ENCODE data around the gene CFL1. TPM values are rescaled to one million over a fixed set of nuclear protein-coding genes. Genes with fewer than 3 reads are reported as not detected.

Gene CFL1
- total RNA-seq, 4 donors from 2014 or later = 227 to 514 (median 399) TPM

DNA sequence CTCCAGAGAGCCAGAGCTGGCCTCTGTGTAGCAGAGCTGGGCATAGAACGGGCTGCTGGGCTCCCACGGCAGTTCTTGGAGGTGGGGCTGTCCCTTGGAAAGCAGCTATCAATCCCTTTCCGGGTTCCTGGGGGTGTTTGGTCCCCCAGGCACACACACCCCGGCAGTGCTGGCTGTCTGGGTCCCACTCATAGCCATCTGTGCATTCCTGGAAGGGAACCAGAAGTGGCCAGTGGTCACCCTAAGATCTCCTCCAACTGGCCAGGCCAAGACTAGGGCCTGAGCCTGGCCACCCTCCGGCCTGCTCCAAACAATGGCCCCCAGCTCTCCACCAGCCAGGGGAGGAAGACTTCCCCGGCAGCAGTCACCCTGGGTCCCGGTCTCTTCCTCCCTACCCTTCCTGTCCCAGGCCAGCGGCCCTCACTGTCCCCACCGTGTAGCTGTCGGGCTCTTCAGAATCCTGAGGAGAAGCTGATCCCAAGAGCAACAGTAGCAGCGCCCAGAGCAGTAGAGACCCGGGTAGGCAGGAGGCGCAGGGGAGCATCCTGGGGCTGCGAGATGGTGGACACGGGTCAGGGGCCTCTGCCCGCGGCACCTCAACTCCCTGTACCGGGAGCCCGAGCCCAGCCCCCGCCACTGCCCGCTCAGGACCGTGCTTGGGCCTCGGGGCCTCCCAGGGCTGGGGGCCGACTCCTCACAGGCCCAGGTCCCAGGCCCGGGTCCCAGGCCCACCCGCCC is 14.0 kb upstream of the CFL1 start:
- Histone ChIP-seq H3K36me3 (no peaks in the 10 kb centered on the region), H3K27ac (peak overlapping the region; percentile 84 to 96), H3K9me3 (no peaks in the 10 kb centered on the region), H3K4me1 (peaks cover 0 to 8% of the 10 kb centered on the region in 2 donors), H3K27me3 (no peaks in the 10 kb centered on the region), H3K4me3 (peak overlapping the region; percentile 46 to 73)
- intact Hi-C loops (cut with DNase I; ENCODE audit: low total_unique reads) = no loop called here
- peak in 1 of 2 donors; percentile 48 for DNase-seq
- TF ChIP-seq, protein P1, sequence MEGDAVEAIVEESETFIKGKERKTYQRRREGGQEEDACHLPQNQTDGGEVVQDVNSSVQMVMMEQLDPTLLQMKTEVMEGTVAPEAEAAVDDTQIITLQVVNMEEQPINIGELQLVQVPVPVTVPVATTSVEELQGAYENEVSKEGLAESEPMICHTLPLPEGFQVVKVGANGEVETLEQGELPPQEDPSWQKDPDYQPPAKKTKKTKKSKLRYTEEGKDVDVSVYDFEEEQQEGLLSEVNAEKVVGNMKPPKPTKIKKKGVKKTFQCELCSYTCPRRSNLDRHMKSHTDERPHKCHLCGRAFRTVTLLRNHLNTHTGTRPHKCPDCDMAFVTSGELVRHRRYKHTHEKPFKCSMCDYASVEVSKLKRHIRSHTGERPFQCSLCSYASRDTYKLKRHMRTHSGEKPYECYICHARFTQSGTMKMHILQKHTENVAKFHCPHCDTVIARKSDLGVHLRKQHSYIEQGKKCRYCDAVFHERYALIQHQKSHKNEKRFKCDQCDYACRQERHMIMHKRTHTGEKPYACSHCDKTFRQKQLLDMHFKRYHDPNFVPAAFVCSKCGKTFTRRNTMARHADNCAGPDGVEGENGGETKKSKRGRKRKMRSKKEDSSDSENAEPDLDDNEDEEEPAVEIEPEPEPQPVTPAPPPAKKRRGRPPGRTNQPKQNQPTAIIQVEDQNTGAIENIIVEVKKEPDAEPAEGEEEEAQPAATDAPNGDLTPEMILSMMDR (IDR thresholded peaks at IDR 0.05) = no peak
- no peak for TF ChIP-seq POLR2A (IDR thresholded peaks at IDR 0.05)

DNA sequence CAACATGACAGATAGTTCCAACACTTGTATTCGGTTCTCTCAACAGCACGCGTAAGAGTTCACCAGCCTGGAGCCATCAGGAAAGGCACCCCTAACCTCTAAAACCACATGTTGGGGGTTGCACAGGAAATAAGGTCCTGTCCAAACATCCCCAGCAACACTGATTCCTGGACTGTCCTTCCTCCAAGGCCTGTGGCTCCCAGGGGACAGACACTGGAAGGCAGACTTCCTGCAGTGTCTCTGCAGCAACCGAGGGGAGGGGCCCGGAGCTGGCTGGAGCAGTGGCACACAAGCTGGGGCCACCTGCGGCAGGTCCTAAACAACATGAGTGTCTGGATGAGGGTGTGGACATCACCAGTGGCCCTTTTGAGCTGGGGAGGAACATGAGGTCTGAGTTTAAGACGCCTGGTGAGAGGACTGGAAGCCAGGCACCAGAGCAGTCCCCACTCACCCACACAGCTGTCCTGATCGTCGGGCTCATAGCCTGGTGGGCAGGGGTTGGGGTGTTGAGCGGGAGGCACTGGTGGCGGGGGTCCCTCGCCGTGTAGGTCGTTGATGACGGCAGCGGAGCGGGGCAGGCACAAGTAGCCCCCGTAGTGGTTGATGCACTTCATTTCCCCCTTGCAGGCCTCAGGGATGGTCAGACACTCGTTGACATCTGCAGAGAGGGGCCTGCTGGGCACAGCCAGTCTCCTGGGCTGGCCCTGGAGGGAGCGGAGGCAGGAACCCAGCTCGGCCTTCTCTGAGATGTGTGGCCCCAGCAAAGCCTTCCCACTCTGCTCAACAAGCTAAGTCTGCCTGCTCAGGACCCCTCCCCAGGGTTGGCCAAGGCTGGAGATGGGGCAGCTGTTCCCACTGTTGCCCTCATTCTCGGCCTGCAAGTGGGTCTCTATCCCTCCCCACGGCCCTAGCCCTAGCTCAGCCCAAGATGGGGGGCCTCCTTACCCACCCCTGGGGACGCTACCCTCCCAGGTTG is 13.0 kb upstream of the CFL1 start:
- H3K36me3 ChIP-seq = no peaks in the 10 kb centered on the region
- DNase-seq = no peak
- peak overlapping the region; percentile 84 to 96 for H3K27ac ChIP-seq
- H3K27me3 ChIP-seq = no peaks in the 10 kb centered on the region
- H3K4me1 ChIP-seq = peaks cover 0 to 8% of the 10 kb centered on the region in 2 donors
- H3K9me3 ChIP-seq = no peaks in the 10 kb centered on the region
- H3K4me3 ChIP-seq = no peak overlapping the region
- TF ChIP-seq, protein P1 (IDR thresholded peaks at IDR 0.05) = no peak
- TF ChIP-seq POLR2A (IDR thresholded peaks at IDR 0.05) = no peak
- intact Hi-C loops (cut with DNase I; ENCODE audit: low total_unique reads) = no loop called here

DNA sequence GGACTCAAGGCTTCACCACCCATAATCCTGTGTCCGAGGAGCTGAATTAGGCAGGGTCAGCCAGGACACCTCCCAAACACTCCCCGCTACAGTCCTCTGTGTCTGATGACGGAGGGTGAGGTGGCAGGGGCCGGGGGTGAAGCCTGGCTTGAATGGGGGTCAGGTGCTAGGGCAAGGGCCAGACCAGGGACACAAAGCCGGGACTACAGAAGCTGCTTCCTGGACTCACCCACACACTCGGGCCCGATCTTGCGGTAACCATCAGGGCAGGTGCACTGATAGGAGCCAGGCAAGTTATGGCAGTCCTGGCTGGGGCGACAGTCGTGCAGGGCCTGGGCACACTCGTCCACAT is 12.3 kb upstream of the CFL1 start:
- H3K27ac ChIP-seq = no peak overlapping the region
- TF ChIP-seq, protein P1 (IDR thresholded peaks at IDR 0.05) = no peak
- TF ChIP-seq POLR2A (IDR thresholded peaks at IDR 0.05) = no peak

DNA sequence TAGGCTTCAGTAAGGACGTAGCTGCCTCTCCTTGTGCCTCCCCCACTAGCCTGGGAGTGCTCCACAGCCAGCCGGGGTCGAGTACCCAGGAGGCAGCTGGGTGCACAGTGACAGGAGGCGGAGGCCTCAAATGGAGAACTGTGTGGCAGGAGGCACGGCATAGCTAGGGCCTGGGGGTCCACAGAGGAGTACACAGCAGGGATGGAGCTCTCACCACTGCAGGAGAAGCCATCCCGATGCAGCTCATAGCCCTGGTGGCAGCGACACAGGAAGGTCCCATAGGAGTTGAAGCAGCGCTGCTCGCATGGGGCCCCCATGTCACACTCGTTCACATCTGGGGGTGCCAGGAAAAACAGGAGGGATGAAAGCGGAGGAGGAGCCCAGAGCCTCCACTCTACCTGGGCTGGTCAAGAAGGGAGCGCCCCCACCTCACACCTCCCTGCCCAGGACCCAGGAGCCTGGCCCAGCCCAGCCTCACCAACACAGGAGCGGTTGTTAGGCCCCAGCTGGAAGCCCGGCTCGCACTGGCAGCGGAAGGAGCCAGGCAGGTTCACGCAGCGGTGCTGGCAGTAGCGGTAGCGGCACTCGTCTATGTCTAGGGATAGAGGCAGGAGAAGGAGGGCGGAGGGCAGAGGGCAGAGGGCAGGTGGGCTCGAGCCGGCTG is 11.8 kb upstream of the CFL1 start:
- no peaks in the 10 kb centered on the region for H3K36me3 ChIP-seq
- no peaks in the 10 kb centered on the region for H3K9me3 ChIP-seq
- intact Hi-C loops (cut with DNase I; ENCODE audit: low total_unique reads) = no loop called here
- H3K4me3 ChIP-seq = no peak overlapping the region
- H3K4me1 ChIP-seq = peaks cover 0 to 8% of the 10 kb centered on the region in 2 donors
- DNase-seq = no peak
- peak overlapping the region in 1 of 2 donors; percentile 5 for H3K27ac ChIP-seq
- no peaks in the 10 kb centered on the region for H3K27me3 ChIP-seq
- no peak for TF ChIP-seq POLR2A (IDR thresholded peaks at IDR 0.05)
- TF ChIP-seq, protein P1 (IDR thresholded peaks at IDR 0.05) = no peak

More for the DNA sequence above, 12.3 kb upstream of the CFL1 start:
- no peak overlapping the region for H3K4me3 ChIP-seq
- no peaks in the 10 kb centered on the region for H3K27me3 ChIP-seq
- intact Hi-C loops (cut with DNase I; ENCODE audit: low total_unique reads) = no loop called here
- no peaks in the 10 kb centered on the region for H3K9me3 ChIP-seq
- H3K4me1 ChIP-seq = peaks cover 0 to 8% of the 10 kb centered on the region in 2 donors
- DNase-seq = no peak
- no peaks in the 10 kb centered on the region for H3K36me3 ChIP-seq
